OCI-LY7 (cell line): Measurements from ENCODE around the gene CKMT2.

Source experiments
- EZH2phosphoT487 ChIP-seq: fragments of 200-600 bp; sonication (generic); IDR thresholded peaks from 2 replicates; pipeline ENCODE4 v1.6.1; 2018; ENCODE audit warnings: low read depth, borderline replicate concordance, mild to moderate bottlenecking, mixed run types, antibody characterized with exemption, low read length, moderate library complexity, mixed read lengths
- TF ChIP-seq, protein P1 (sequence below): fragments of 200-600 bp; sonication (generic); conservative IDR thresholded peaks from 2 replicates; pipeline ENCODE4 v1.5.1; 2014; ENCODE audit warnings: mild to moderate bottlenecking, antibody characterized with exemption, low read length, moderate library complexity, mixed read lengths

- TF ChIP-seq, protein P1, sequence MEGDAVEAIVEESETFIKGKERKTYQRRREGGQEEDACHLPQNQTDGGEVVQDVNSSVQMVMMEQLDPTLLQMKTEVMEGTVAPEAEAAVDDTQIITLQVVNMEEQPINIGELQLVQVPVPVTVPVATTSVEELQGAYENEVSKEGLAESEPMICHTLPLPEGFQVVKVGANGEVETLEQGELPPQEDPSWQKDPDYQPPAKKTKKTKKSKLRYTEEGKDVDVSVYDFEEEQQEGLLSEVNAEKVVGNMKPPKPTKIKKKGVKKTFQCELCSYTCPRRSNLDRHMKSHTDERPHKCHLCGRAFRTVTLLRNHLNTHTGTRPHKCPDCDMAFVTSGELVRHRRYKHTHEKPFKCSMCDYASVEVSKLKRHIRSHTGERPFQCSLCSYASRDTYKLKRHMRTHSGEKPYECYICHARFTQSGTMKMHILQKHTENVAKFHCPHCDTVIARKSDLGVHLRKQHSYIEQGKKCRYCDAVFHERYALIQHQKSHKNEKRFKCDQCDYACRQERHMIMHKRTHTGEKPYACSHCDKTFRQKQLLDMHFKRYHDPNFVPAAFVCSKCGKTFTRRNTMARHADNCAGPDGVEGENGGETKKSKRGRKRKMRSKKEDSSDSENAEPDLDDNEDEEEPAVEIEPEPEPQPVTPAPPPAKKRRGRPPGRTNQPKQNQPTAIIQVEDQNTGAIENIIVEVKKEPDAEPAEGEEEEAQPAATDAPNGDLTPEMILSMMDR = no peak
- TF ChIP-seq EZH2phosphoT487 = no peak
These were observed 18.3 kb upstream of the CKMT2 start for GRCh38 chr5:81214848-81215247.
